Activated CD8-positive, alpha-beta T cell treated with anti-CD3 and anti-CD28 coated beads for 36 hours (primary cell): ENCODE measurements around the gene KRTAP19-1. TPM values are rescaled to one million over a fixed set of nuclear protein-coding genes. Genes with fewer than 3 reads are reported as not detected.
A peak's percentile ranks its signal among the peaks of the same experiment; 100 is the strongest.

Experiments used
- ATAC-seq: fragments of 200-7000 bp; cut with Tn5 transposase; one replicate; pipeline ENCODE4 v1.10.0; 2021; ENCODE audit warnings: mild to moderate bottlenecking, moderate library complexity
- CTCF ChIA-PET: fragments of 350-600 bp; sonication (Branson Sonifier 250); formaldehyde crosslinking; loops from one replicate; lab custom pipeline; 2021; ENCODE audit warnings: antibody characterized with exemption; lab: Charles Lee
- POLR2A ChIA-PET: fragments of 350-600 bp; sonication (Branson Sonifier 250); formaldehyde crosslinking; loops from one replicate; lab custom pipeline; 2021; ENCODE audit warnings: antibody characterized with exemption; lab: Charles Lee
- DNase-seq: peaks from one replicate; pipeline ENCODE4 v3.0.0-alpha.2; 2020
- H3K27ac Mint-ChIP-seq: one replicate; pipeline ENCODE4 v1.8.0; 2021; ENCODE audit warnings: mild to moderate bottlenecking, mixed read lengths
- H3K27me3 Mint-ChIP-seq: one replicate; pipeline ENCODE4 v1.8.0; 2021; ENCODE audit warnings: mixed read lengths
- H3K36me3 Mint-ChIP-seq: one replicate; pipeline ENCODE4 v1.8.0; 2021; ENCODE audit warnings: low read depth, mixed read lengths
- H3K4me1 Mint-ChIP-seq: one replicate; pipeline ENCODE4 v1.8.0; 2021; ENCODE audit warnings: low read depth, mixed read lengths
- H3K4me3 Mint-ChIP-seq: one replicate; pipeline ENCODE4 v1.8.0; 2021; ENCODE audit warnings: mild to moderate bottlenecking, moderate library complexity, mixed read lengths
- H3K9me3 Mint-ChIP-seq: one replicate; pipeline ENCODE4 v1.8.0; 2021; ENCODE audit warnings: mixed read lengths
- intact Hi-C: fragments of 100-400 bp; cut with micrococcal nuclease; formaldehyde crosslinking; loops from one replicate; pipeline ENCODE4 v1.10.0; 2022
- total RNA-seq, 2 experiments: library from RNA; stranded (reverse); gene quantifications; one replicate each; pipeline ENCODE4 v1.2.3, GENCODE V29; 2021
- TF ChIP-seq, protein P1 (sequence below): fragments of 200-600 bp; IDR thresholded peaks from one replicate; pipeline ENCODE4 v1.8.0; 2022; ENCODE audit warnings: antibody characterized with exemption, mild to moderate bottlenecking

KRTAP19-1 gene
- total RNA-seq, 2 experiments from 2014 or later = not detected

DNA sequence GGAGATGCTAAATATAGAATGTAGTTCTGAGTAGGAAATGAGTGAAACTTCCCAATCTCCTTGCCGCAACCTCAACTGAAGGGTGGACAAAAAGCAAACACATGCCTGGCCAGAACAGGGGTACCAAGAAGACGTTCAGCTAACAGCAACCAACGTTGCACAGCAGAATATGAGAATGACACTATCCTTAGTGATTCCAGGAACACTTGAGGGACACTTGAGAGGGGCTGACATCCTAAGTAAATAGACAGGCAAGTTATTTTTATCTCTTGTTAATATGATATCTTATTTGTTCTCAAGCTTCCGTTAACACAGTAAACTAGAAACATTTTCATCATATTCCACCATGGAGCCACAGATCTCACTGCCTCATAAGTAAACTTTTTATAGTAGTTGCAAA is 908 bp downstream of the KRTAP19-1 start:
- no peak overlapping the region for H3K4me3 Mint-ChIP-seq
- ATAC-seq (no peak), DNase-seq (no peak)
- TF ChIP-seq, protein P1, sequence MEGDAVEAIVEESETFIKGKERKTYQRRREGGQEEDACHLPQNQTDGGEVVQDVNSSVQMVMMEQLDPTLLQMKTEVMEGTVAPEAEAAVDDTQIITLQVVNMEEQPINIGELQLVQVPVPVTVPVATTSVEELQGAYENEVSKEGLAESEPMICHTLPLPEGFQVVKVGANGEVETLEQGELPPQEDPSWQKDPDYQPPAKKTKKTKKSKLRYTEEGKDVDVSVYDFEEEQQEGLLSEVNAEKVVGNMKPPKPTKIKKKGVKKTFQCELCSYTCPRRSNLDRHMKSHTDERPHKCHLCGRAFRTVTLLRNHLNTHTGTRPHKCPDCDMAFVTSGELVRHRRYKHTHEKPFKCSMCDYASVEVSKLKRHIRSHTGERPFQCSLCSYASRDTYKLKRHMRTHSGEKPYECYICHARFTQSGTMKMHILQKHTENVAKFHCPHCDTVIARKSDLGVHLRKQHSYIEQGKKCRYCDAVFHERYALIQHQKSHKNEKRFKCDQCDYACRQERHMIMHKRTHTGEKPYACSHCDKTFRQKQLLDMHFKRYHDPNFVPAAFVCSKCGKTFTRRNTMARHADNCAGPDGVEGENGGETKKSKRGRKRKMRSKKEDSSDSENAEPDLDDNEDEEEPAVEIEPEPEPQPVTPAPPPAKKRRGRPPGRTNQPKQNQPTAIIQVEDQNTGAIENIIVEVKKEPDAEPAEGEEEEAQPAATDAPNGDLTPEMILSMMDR = no peak
- H3K27ac Mint-ChIP-seq = no peak overlapping the region
- H3K4me1 Mint-ChIP-seq = no peaks in the 10 kb centered on the region
- H3K36me3 Mint-ChIP-seq = no peaks in the 10 kb centered on the region
- H3K9me3 Mint-ChIP-seq = no peaks in the 10 kb centered on the region
- intact Hi-C loops = no loop called here
- ChIA-PET CTCF (no interaction called here), POLR2A (no interaction called here)
- H3K27me3 Mint-ChIP-seq = peaks cover 5% of the 10 kb centered on the region

DNA sequence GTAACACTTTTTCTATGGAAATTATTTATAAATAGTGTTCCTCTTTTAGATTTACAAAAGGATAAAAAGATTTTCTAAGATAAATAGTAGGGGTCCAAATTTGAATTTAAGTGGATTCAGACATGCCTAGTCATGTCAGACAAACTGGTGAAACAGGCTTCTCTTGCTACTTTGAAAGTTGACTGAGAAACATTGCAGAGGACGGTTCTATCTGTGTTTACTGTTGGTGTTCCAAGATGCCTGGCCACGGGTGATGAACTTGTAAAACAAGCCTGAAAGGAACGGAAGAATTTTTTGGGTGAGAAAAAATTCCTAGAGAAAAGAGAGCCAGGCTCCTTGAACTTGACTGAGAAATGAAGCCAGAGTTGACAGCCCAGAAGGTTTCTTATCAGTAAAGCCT is 2.2 kb downstream of the KRTAP19-1 start:
- no peak overlapping the region for H3K27ac Mint-ChIP-seq
- no peaks in the 10 kb centered on the region for H3K36me3 Mint-ChIP-seq
- intact Hi-C loops = no loop called here
- no peaks in the 10 kb centered on the region for H3K9me3 Mint-ChIP-seq
- POLR2A ChIA-PET = interaction anchor here (0.7 kb wide), 1 partner anchor 342 kb away, joined by 3 read pairs; no protein-coding TSS in a partner anchor
- H3K27me3 Mint-ChIP-seq = peaks cover 5% of the 10 kb centered on the region
- TF ChIP-seq, protein P1 = no peak
- no peaks in the 10 kb centered on the region for H3K4me1 Mint-ChIP-seq
- CTCF ChIA-PET = interaction anchor here (0.6 kb wide), 1 partner anchor 11 kb away, joined by 3 read pairs; no protein-coding TSS in a partner anchor
- H3K4me3 Mint-ChIP-seq = no peak overlapping the region
- no peak for ATAC-seq
- no peak for DNase-seq

DNA sequence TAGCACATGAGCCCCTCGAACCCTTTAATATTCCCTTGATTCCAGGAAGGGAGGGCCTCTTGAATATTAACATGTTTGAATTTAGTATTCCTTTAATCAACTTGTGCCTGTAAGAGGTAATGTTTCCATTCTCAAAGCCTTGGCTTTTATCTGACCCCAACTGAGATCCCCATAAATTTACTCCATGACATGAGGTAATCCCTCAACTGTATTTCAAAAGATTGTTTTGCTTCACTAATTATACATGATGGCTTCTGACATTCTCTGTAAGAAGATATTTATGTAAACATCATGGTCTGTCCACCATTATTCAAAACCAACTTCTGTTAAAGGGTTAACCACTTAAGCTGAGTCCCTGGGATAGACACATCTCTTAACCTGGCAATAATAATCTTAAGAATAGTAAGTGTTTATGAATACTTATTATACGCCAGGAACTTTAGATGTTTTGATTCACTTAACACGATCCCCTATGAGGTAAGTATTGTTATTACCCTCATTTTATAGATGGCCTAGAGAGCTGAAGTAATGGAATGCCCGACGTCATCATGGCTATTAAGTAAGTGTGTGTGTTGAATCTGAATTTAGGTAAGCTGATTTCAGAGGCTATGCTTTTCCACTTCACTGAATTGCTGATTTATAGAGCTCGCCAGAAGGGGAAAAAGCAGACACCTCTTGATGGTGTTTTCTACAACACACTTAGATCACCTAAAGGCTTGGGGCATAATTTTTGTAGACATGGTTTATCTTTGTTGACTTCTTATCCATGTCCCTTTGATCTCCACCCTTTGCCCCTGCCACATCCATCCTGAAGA is 11.1 kb downstream of the KRTAP19-1 start:
- intact Hi-C loops = no loop called here
- H3K4me3 Mint-ChIP-seq = no peak overlapping the region
- no peak for DNase-seq
- H3K27me3 Mint-ChIP-seq = no peaks in the 10 kb centered on the region
- TF ChIP-seq, protein P1 = no peak
- no peaks in the 10 kb centered on the region for H3K36me3 Mint-ChIP-seq
- no peak overlapping the region for H3K27ac Mint-ChIP-seq
- POLR2A ChIA-PET = no interaction called here
- no peaks in the 10 kb centered on the region for H3K9me3 Mint-ChIP-seq
- CTCF ChIA-PET = interaction anchor here (0.6 kb wide), 1 partner anchor 65 kb away, joined by 3 read pairs; no protein-coding TSS in a partner anchor
- H3K4me1 Mint-ChIP-seq = no peaks in the 10 kb centered on the region
- no peak for ATAC-seq

DNA sequence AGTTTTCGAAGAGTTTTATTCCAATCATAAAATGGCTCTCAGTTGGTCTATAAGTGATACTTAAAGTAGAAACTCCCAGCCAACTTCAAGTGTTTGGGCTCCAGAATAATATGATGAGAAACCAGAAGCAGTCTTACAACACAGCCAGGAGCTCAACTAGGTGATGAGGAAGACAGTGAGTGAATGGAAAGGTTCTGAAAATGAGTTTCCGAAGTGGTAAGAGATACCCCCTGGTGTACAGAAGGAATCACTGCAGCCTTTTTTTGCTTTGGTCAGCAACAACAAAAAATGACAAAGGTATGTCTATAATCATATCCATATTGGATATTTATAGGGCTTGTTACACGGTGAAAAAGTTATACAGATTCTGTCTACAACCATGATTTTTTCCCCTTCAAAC is 16.5 kb downstream of the KRTAP19-1 start:
- H3K36me3 Mint-ChIP-seq = no peaks in the 10 kb centered on the region
- H3K27me3 Mint-ChIP-seq = peaks cover 3% of the 10 kb centered on the region
- ChIA-PET POLR2A (no interaction called here), CTCF (interaction anchor here (1.0 kb wide), 1 partner anchor 21 kb away, joined by 3 read pairs; no protein-coding TSS in a partner anchor)
- DNase-seq (no peak), ATAC-seq (no peak)
- intact Hi-C loops = no loop called here
- TF ChIP-seq, protein P1 = peak; percentile 48
- no peaks in the 10 kb centered on the region for H3K9me3 Mint-ChIP-seq
- H3K4me3 Mint-ChIP-seq = no peak overlapping the region
- no peaks in the 10 kb centered on the region for H3K4me1 Mint-ChIP-seq
- no peak overlapping the region for H3K27ac Mint-ChIP-seq

DNA sequence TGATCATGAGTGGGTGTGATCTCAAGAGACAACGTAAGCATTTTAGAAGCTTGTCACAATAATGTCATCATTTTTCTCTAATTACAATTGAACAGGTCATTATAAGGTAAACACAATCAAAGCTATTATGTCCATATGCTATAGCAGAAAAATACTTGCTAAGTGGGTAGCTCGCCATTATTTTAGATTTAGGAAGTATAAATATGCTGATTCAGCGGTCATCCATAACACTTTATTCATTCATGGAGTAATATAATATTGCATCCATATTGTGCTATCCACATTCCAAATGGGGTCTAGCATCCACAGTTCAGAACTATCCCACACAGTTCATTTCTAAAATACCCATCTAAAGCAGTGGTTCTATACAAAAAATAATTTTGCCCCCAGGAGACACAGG is 31.7 kb downstream of the KRTAP19-1 start:
- H3K27ac Mint-ChIP-seq = no peak overlapping the region
- H3K9me3 Mint-ChIP-seq = no peaks in the 10 kb centered on the region
- H3K4me3 Mint-ChIP-seq = no peak overlapping the region
- H3K36me3 Mint-ChIP-seq = no peaks in the 10 kb centered on the region
- intact Hi-C loops = no loop called here
- POLR2A ChIA-PET = no interaction called here
- H3K4me1 Mint-ChIP-seq = no peaks in the 10 kb centered on the region
- no peak for DNase-seq
- CTCF ChIA-PET = no interaction called here
- TF ChIP-seq, protein P1 = no peak
- no peak for ATAC-seq
- peaks cover 3% of the 10 kb centered on the region for H3K27me3 Mint-ChIP-seq
